HG02981 (cell line): ENCODE data around the gene WDR46.

ENCODE experiments used
- ATAC-seq: cut with Tn5 transposase; IDR thresholded peaks from one replicate; pipeline ENCODE4 v1.9.1; 2021; ENCODE audit warnings: mild to moderate bottlenecking, moderate library complexity; ENCODE audit not compliant: unreplicated experiment

WDR46 gene

DNA sequence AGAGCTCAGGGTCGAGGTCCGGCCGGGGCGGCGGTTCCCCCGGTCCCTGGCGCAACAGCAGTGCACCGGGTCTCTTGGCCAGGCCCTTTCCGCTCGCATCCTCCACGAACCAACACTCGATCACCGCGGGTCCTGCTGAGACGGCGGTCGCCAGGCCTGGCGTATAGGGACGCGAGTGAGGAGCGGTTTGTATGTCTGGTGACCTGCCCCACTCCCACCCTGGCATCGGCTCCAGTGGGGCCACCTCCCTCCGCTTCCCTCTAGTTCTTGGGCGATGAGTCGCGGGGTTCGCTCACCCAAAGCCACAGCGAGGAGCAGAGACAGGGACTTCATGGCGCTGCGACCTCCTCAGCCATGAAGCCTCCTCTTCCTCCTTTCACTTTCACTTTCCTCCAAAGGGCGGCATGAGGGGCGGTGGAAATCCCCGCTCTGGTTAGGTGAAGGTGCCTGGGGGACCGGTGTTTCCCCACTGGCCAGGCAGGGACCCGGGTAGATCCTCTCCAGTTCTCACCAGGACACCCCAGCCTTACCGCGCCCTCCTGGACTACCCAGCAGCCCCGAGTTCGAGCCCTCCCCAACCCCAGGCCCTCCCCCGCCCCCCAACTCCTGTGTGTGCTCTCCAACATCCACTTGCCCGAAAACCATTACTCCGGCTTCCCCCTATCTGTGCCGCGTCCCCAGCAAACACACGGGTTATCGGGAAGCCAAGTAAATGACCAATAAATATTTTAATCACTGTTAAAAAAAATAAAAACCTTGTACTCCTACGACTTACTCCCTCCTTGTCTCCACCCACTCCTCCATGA is 24.9 kb upstream of the WDR46 start, which contains the start of gene TAPBP:
Gene TAPBP (minus strand): TSS at position 370 of the 806 bp plus-strand sequence. CDS start 37 bp downstream, at position 333.
- peak; percentile 36 for ATAC-seq

DNA sequence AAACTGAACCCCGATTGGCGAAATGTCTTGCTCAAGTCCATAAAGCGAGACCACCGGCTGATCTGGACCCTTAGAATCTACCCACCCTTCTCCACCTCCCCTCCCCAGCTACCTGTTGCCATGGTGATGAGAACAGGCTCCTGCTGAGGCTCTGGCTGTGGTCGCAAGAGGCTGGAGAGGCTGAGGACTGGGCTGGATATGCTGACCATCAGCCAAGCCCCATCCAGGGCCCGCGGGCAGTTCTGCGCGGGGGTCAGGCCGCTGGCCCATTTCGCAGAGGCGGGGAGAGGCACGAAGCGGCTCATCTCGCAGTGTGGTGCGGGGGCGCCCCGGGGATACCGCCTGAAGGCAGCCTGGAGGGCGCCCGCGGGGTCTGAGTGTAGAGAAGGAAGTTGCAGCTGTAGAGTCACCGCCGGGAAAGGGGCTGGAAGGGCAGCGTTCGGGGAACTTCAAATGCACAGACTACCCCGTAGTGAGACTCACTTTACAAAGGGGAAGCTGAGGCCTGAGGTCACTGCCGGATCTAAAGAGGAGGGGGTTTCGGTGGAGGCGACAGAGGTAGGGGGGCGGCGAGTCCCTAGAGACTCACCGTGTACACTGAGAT is 24.2 kb upstream of the WDR46 start:
- ATAC-seq, result peak; percentile 2

DNA sequence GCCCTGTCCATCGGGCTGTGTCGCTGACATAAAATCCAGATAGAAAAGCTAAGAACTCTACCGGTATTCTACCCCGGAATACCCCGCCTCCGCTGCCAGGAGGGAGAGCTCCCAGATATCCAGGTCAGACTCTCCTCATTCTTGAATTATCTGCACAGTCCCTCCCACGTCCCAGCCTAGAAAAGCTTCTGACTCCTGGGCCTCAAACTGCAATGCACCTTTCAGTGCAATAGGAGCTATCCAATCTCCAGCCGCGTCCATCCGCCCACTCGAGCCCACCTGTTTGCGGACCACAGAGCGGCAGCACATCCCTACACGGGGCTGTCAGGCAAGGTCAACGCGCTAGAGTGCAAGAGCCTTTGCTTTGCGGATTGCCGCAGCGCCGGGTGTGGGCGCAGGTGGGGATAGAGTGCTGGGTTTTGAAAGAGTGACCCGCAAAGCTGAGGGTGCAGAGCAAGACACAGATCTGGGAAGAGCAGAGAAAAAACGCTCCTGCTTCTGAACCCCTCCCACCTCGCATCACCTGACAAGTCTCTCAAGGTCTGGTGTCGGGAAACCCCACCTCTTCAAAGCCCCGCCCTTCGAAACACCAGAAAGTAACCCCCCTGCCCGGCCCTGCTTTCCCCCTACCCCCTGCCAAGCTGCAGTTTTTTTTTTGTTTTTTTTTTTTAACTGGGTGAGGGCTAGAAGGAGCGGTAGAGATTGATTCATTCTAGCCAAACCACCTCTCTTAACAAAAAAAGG is 23.5 kb upstream of the WDR46 start:
- no peak for ATAC-seq

- ATAC-seq, result no peak
These were observed 17.3 kb upstream of the WDR46 start for GRCh38 chr6:33306356-33306755.

DNA sequence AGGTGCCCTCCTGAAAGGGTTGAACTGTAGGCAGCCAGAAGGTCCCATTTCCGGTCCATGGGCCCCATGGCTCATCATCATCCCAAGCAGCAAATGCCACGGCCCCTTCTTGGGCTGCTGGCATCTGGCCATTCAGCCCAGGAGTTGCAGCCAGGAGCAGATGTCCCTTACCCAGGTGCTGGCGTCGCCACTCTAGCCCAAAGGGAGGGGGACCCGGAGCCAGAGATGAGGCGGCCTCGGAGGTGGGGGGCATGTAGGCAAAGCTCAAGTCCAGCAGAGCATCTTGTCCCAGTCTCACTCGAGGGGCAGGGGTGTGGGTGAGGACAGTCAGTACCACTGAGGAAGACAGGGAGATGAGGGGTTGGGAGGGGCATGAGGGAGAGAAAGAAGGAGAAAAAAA is 16.0 kb upstream of the WDR46 start:
- no peak for ATAC-seq

- ATAC-seq, result no peak
These were observed 15.2 kb upstream of the WDR46 start for GRCh38 chr6:33304216-33304615.

GRCh38 chr6:33301877-33302276 is 12.8 kb upstream of the WDR46 start:
- ATAC-seq, result no peak

DNA sequence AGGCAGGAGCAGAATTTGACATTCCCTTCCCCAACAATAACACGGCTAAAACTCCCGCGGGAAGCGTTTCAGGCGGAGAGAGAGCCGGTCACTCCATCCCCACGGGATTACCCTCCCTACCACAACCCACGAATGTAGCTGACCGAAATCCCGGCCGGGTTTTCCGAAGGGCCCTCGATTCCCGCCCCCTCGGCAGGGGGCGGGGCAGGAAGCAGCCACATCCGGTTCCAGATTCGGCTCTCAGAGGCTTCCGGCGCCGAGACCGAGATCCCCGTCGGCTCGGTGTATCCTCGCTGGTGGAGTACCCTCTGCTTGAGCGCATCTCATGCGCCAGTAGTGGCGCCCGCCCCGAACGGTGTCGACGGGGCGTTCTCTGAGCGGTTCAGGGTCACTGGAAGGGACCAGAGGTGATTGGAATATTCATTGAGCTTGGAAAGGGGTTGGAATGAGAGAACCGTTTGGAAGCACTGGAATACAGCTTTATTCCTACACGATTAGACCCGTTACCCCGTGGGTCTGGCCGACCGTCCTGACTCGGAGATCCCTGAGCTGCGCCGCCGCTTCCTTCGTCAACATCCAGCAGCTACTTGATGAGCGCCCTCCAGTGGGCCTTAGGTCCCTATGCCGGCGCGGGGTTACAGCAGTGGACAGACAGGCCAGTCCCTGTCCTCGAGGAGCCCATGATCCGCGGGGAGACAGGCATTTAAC is 10.4 kb upstream of the WDR46 start:
- peak; percentile 55 for ATAC-seq

- ATAC-seq, result peak; percentile 25
These were observed 9.8 kb upstream of the WDR46 start, which contains the start of gene RGL2 for GRCh38 chr6:33298773-33299236. TSS of gene RGL2 (minus strand) at chr6:33298942. CDS start at chr6:33298610, 332 bp downstream.

GRCh38 chr6:33297956-33298772 is 9.1 kb upstream of the WDR46 start:
- no peak for ATAC-seq

- no peak for ATAC-seq
These were observed 8.4 kb upstream of the WDR46 start for GRCh38 chr6:33297406-33297955.

GRCh38 chr6:33296797-33297405 is 7.9 kb upstream of the WDR46 start:
- ATAC-seq, result no peak

DNA sequence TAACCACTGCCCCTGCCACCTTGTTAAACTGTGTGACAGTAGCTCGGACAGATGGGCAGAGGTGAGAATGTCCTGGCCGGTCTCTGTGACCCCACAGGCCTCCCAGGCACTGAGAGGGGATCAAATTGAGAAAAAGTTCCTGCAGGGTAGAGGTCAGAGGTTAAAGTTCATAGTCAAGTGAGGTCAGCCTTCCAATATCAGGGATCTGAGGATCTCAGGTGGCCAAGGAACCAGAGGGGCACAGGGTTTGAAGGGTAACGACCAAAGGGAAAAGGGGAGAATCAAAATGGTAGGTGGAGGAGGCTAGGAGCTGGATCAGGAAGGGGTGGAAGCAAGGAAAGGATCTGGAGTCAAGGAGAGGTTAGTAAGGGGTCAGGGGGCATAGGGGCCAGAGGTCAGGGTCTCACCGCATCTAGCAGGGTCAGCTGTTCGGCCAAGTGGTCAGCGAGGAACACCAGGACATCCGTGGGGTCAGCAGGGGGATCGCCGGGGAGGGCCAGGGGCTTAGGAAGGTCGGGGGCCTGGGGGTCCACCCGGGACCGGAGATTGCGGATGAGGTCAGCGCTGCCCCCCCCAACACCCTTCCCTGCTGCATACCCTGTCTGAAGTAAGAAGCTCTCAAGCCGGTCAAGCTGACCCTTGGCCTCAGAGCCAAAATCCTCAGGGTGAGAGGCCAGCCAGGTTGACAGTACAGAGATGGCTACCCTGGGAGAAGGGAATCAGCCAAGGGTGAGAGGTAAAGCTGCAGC is 6.8 kb upstream of the WDR46 start:
- ATAC-seq, result no peak

GRCh38 chr6:33294086-33294823 is 5.2 kb upstream of the WDR46 start:
- no peak for ATAC-seq

GRCh38 chr6:33292996-33293682 is 4.1 kb upstream of the WDR46 start:
- ATAC-seq, result no peak

GRCh38 chr6:33290459-33290858 is 1.4 kb upstream of the WDR46 start:
- ATAC-seq, result no peak

DNA sequence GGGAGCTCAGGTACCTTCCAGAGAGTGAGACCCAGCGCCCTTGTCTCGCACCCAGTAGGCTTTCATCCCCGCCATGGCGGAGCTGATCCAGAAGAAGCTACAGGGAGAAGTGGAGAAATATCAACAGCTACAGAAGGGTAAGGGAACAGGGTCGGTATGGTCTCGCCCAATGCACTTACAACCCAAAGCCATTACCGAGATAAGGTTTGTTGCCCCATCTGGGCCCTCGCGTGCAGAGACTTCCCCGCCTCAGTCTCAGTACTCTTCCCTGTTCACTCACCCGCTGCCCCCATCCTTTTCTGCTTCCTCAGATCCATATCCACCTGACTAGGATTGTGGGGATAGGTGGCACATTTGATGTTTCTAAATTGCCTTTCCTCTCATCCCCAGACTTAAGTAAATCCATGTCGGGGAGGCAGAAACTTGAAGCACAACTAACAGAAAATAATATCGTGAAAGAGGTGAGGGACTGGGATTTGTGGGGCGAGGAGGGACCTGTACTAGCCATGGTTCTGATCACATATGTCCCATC is 811 bp upstream of the WDR46 start:
- no peak for ATAC-seq
